HT-29 (cell line): Measurements from ENCODE around the gene TCF4. TPM values are rescaled to one million over a fixed set of nuclear protein-coding genes. Genes with fewer than 3 reads are reported as not detected.

ENCODE experiments used
- DNase-seq: peaks from one replicate; pipeline ENCODE4 v3.0.0-alpha.2; 2015; ENCODE audit warnings: low spot score
- total RNA-seq: library from RNA; depleted of rRNA; stranded (reverse); fragments of >200 nt; shearing (Covaris generic); gene quantifications from 2 replicates; pipeline ENCODE4 v1.2.3, GENCODE V29; 2014

TCF4 gene
- total RNA-seq, 1 experiment from 2014 or later = 0.58 TPM

DNA sequence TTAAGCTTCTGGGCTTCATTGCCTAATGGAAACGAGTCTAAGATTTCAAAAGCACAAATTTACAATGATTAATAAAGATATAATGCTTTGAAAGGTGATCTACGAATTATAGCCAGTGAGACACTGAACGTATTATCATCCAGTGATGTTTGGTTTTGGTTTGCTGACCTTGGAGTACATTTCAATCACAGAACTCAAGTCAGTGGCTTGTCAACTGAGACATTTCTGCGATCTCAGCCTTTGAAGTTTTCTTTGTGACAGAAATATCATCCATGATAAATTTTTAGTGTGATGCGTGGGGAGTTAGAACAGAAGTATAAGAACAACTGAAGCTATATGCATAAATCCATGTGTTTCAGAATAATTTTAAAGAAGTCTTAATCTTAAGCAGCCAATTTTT lies 263.8 kb downstream of the TCF4 start:
- no peak for DNase-seq

DNA sequence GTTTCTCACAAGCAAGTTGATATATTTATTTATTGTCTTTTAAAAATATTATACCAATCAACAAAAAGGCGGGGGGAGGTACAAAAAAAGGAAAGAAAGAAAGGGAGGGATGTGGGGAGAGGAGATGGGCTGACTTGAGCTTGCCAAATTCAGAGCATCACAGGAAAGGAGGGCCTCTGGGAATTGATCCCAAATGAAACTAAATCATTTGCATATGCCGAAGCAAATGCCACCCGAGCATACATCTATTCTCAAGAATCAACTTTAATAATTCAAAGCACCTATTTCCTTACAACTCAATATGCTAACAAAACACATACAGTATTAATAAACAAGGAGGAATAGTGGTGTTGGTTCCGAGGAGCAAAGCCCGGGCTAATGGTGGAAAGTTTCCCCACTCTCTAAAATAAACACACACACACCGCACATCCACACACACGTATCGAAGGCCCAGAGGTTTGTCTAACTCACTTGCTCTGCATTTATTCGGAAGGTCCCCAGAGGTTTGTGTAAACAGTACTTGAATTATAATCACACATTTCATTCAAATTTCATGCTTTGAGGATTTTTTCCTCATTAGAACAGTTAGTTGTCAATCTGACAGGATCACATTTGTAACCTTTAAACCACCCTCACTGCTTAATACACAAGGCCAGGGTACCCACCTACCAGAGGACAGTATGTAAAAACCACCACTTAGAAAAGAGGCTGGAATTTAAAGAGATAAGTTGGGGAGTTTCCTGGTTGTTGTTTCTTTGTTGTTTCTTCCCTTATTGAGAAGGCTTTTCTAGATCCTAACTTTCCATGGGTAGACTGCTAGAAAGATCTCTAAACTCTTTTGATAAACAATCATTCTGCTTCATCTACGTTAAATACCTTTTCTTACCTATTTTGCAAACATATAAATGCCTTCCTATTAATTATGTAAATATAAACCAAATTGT lies 264.7 kb downstream of the TCF4 start:
- DNase-seq = no peak

DNA sequence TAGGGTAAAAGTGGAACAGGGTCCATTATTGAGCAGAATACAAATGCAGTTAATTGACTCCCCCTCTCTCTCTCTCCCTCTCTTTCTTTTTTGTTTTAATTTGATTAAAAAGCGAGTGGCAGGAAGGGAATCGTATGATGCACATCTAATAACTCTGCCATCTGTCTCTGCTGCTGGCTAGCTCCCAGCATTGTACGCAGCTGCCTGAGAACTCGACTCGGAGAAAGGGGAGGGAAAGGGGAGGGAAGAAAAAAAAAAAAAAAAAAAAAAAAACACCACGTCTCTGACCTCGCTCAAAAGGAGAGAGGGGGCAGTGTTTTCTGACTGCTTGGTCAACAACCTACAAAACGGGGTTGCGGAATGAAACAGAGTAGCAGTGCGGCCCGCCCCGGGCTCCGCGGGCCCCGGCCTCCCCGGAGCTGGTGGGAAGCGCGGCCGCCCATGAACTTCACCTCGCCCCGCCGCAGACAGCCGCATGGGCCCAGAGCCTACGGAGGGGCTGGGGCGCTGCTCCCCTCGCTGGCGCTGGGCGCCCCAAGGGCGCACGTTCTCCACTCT lies 265.7 kb downstream of the TCF4 start:
- no peak for DNase-seq

DNA sequence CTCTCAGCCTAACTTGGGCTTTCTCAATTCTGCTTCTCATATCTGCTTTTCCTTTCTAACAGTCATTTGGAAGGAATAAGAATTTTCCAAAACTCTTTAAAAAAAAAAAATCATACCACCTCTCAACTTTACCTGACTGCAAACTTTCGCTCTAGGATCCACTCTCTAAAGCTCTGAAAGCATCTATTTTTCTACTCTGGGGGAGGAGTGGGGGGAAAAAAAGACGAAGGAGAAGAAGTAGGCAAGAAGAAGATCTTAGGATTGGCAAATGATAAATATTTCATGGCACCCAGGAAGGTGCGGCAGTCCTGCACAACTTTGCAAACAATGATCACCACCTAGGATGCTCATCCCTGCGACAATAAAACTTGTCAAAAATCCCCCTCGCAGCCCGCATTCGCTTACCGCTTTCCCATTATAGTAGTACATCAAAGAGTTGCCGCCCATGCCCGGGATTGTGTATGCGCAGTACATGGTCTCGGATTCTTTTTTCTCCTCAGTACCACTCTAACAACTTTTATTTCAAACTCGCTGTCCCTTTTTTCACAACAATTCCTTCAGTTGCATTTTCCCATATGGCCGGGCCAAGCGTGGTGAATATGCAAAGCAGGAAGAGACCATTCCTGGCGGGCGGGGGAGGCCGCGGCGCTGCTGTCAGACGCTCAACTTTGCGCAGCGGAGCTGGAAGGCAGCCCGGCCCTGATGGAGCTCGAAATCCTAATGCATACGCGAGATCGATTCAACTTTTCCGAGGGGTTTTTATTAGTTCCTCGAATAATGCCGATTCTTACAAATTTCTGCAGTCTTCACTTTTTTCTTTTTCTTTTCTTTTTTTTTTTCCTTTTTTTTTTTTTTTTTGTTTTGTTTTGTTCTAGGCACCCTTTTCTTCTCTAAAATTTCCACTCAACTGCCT lies 266.5 kb downstream of the TCF4 start:
- no peak for DNase-seq

DNA sequence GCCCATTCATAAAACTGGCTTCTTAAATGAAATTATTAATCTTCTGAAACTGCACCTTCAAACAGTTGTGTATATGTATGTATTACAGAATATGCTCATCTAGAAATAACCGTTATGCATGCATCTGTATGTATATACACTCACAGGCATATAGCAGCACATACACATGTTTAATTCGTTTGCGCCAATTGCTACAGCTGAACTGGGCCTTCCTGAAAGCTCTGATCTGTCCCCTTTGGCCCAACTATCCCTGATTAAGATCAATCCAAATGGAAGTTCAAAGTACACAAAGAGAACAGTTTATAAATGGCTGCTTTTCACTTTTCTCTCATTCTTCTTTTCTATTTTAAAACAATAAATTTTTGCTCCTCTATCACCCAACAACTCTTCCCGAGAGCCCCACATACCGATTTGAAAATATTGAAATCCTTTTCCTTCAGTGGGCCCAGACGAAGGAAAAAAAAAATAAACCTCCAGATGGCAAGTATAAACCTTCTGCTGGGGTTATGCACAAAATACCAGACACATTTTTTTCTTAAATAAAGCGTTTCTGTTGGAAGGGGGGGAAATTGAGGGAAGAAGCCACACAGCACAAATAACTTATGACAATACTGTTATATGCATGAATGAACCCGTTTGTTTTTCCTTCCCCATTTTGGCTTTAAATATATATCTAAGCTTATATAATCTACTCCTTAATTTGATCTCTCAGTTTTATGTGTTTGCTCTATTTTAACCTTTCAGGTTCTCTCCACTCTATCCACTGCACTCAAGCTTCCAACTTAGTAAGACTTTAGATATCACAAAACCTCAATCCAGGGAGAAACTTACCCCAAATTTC lies 267.3 kb downstream of the TCF4 start:
- no peak for DNase-seq

DNA sequence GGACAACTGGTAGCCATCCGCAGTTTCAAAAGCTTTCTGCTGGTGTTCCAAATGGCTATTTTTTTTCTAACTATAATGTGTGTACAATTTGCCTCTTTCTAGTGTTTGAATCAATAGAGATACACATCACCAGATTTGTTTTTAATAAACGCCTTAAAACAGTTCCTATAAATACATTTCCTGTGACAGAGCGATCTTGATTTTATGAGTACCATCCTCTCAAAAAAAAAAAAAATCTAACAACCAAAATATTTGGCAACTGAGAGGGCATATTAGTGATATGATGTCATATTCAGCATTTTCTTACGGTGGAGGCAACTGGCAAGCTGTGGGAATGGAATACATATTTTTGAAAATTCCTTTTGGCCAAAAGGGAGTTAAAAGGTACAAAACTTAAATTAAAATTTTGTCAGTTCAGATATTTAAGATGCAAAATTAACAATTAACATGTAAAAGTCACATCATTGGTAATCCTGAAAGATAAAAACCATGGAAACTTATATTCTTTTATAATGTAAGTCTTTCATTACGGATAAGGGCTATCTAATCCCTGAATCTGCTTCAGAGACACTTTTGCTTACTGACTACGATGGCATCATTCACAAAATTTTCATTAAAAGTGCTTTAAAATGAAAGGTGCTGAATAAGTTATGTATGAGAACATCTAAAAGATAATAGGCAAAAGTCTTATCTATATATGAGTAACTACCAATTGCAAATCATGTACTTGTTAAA lies 268.4 kb downstream of the TCF4 start:
- DNase-seq = no peak

DNA sequence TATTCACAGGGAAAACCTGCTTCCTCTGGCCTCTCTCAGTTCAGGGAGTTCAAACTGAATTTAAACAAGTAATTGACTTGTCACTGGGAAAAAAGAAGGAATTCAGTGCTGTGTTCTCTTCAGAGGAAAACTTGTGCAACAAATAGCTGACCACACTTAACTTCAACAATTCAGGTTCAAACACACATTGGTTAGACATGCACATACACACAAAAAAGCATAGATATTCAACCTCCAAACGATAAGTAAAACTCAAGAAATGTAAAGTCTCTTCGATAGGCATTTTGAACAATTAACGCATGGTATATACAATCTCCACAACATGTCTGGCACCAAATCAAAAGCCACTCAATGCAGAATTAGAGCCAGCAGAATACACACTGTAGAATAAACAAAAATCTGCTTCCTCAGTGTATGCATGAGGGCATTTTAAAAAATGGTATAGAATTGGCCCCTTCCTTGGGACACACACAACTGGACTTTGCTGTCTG lies 269.0 kb downstream of the TCF4 start:
- DNase-seq = no peak

DNA sequence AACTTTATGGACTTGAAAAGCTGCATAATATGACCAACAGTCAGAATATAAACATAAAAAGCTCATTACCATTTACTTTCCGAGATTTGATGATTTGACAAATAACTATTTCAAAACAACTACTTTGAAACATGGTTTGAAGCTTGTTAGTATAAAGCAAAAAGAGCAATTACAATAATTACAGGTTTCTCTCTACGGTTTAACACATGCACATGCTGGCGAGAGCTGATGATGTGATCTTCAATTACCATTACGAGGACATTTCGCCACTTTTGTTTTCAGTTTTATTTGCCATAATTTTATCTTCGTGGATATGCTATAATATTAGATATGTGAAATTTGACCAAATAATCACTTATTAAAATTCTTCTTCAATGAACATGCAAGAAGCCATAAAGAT lies 270.1 kb downstream of the TCF4 start:
- DNase-seq = no peak

DNA sequence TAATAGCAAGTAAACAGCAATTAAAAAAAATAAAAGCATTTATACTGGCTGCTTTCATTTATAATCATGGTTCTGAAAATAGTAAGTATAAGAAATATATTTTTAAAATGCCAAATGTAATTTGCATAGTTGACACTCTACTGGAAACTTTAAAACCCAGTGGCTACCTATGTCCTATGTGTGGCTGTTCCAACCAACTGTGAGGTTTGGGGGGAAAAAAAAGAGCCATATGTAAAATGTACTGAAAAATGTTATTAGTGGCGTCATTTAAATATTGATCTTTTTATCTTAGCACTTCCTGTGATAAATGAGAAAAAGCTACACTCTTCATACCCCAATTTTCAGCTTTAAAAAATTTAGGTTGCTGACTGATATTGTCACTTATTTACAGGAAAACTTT lies 270.7 kb downstream of the TCF4 start:
- DNase-seq = no peak

DNA sequence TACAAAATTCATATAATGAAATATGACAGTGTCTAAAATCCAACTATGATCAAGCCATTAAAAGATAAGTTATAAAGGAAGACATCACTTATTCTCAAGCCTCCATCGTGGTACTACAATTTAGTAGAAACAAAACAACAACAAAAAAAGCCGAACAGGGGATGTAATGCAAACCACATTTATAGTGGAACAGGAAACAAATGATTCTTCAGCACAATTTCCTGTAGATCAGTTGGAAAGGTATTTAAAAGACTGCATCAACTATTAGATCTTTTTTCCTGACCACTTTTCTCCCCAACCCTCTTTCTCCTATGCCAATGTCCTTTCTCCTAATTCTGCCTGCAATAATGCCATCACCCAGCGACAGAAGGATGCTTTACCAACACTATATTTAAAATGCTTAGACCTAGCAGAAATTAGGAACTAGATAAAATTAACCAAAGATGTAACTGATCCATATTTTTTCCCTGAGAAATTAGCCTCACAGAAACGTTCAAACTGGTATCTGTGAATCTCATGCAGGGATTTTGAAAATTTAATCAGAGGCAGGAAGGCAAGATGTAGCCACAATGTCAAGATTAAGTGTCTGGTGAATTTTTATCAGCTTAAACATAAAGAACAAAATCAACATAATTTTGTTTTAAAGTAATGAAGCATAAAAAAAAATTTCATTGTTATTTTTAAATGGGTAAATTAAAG lies 271.4 kb downstream of the TCF4 start:
- DNase-seq = no peak

DNA sequence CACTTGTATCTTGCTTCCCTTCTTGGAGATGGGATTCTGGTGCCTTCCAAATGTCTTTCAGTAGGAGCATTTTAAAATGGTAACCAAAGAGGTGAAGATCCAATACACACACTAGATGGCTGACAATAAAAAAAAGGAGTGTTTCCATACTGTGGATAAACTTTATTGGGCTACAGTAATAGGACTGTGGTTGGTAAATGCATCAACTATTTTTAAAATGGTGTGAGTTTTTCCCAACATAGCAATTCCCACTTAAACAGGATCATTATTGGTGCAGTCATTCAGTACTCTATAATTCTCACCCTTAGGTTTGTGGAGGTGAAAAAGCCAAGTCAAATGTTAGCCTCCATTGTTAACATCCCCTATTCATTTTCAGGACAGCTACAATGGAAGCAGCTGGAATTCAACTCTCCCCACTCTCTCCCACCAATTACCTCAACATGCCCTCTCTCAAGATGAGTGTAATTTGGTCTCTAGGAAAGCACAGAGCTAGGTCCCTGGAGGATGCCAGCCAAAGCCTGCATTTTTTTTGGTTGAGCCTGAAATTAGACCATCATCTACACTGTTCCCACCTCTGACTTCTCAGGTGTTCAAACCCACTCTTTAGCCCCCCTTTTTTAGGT lies 273.3 kb downstream of the TCF4 start:
- no peak for DNase-seq

DNA sequence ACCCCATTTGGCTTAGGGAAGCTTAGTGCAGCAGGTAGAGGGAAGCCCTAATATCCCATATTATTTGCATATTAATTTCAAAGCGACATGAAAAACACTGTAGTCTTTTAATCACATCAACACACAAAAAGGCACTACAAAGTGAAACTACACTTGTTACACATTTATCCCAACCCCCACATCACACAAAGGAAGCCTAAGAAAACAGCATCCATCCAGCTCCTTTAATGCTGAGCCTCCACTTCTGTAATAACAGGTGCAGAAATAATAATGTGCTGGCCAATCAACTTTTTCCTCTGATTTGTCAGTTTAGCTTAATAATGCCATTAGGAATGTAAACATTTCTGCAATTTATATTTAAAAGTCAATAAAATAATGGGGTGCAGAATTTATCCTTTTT lies 274.0 kb downstream of the TCF4 start:
- no peak for DNase-seq

DNA sequence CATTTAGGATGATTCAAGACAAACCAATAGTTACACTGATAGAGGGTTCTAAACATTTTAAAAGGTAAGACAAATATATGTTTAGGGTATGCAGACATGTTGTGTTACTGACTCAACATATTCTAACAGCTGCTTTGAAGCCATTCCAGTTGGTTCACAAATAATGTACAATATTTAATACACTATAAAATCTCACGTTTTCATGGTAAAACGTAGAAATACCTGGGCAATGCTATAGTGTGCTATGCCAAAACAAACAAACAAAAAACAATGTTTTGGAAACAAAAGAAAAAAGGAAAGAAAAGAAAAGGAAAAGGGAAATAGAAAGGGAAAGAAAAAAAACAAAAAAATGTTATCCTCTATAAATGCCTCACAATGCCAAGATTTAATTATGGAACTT lies 277.1 kb downstream of the TCF4 start:
- no peak for DNase-seq

DNA sequence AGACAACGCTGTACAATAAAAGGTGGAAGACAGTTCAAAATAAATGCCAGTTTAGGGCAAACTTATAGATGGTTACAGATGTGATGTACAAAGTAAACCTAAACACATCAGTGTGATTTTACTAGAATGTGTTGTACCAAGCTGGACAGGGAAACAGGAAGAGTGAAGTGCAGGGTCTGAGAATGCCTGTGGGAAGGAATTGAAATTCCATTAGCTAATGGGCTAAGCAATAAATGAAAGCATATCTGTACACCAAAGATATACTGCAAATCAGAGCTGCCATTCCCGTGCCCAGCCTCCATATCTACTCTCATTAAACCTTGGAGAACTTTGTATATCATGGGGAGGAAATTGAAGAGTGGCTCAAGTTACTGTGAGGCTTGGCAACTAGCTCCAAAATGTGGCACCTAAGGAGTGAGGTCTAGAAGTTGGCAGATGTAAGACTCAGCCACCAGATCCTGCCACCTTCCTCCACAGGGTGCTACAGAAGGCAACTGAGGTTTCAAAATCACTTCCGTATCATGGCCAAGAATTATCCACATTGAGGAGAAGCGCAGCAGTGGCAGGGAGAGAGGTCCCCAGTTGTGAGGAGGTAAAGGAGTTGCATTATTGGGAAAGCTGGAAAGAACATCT lies 277.8 kb downstream of the TCF4 start:
- DNase-seq = no peak

DNA sequence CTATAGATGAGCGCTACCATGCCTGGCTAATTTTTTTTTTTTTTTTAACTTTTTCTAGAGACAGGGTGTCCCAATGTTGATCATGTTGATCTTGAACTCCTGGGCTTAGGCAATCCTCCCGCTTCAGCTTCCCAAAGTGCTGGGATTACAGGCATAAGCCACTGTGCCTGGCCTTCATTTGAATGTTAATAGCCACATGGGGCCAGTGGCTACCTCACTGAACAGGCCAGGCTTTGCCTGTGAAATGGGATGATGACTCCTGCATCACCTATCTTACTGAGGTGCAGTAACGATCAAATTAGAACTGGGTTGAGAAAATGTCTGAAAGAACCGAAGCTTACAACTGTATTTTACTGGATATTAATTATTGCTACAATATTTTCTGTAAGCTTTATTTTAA lies 278.7 kb downstream of the TCF4 start:
- no peak for DNase-seq

DNA sequence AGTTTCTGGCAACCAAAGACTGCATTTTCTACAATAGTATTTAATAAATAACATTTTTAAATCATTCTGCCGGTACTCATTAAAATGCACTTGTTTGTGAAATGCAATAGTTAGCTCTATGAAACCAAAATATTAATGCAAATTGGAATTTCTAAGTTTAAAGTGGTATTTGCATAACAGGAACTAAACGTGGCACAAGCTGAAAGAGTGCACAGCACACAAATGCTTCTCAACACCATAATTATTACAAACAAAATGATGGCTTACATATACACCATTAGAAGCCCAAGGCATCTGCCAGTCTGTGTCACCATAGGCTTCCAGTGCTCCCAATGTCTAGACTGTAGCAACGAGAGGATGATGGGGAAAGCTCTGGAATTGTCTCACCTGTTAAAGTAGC lies 280.5 kb downstream of the TCF4 start:
- DNase-seq = no peak

DNA sequence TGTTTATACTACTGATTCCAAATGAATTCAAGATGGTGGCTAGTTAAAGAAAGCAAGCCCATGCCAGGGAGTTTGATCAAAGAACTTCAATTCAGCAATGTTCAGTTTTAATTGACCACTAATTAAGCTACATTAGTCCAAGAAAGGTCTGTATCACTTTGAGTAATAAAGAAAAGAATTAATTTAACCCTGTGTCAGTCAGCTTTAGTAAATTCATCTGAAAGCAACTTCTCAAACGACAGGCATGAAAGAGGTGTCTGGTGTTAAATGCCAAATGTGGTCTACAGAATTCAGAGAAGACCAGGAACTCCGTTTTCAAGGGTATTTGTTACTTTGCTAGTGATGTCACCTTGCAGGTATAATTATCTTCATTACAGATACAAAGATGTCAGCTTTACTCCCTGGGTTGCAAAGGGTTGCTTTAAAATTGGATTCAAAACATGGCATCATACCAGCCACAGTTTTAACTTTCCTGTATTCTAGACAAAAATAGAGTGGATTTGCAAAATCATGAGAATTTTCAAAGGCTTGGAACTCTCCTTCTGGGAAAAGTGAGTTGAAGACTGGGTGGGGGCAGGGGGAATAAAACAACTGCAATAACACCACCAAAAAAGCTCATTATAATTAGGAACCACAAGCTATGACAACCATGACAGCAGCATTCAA lies 281.5 kb downstream of the TCF4 start:
- no peak for DNase-seq

DNA sequence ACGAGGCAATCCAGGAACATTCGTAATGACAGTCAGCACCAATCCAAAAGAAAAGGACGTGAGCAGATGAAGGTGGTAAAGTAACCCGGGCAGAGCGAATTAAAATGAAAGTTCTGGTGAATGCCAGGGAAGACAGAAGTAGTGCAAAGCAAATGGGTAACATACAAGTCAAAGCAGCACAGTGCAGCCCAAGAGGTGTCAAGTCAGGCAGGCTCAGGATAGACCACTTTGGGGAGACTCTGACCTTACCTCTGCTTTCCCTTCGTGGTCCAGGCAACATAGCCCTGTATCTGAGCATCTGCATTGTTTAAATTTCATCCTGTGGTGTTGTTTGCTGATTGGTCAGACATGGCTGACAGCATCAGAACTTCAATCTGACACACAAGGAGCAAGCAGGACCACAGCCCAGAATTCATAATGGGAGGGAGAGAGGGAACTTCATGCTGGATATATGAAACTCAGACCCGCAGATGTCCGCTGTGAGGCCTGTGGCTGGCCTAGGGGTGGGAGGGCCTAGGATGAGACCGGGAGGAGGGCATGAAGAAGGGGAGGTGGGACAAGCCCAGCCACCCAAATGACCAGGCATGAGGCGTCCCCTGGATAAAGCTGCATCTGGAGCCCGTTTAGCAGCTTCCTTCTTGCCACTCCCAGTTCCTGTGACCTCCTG lies 285.7 kb downstream of the TCF4 start:
- DNase-seq = no peak
